Stimulated activated CD8-positive, alpha-beta memory T cell treated with anti-CD3 and anti-CD28 coated beads, Interleukin-4, amount 100 ng/mL, for 4 hours (primary cell): ENCODE data around the gene MACF1.

Source experiments
- DNase-seq, 2 donors: peaks; one replicate each; pipeline ENCODE4 v3.0.0-alpha.2; 2020; ENCODE audit warnings: low read depth in 2 of 2, low spot score in 1 of 2

Gene MACF1

DNA sequence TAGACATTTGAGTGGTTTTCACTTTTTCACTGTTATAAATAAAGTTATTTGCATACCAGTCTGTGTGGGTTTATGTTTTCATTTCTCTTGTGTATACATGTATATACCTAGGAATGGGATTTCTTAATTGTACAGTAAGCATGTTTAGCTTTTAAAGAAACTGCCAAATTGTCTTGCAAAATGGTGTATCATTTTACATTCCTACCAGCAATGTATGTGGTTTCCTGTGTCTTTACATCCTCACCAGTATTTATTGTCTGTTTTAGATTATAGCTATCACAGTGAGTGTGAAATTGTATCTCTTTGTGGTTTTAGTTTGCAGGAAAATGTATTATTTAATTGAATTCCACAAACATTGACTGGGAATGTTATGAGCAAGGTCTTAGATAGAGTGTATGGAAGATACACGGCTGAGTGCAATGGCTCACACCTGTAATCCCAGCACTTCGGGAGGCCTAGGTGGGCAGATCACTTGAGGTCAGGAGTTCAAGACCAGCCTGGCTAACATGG is 57.3 kb downstream of the MACF1 start:
- no peak for DNase-seq

DNA sequence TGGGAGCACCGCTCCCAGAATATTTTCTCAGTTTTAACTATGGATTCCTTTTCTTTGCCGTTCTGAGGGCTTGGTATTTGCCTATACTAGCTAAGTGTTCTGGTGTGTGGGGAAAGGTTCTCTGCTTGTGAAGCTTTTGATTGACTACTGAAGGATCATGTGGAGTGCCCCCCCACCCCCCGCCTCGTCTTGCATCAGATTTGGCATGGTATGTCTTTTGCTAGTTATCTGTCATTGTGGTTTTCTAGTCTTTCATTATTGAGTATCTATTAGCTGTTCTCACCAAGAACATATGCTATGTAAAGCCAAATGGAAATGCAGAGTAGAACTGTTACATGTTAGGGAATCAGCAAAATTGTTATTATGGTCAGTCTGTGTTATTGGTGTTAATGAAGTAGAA is 58.3 kb downstream of the MACF1 start:
- no peak for DNase-seq

DNA sequence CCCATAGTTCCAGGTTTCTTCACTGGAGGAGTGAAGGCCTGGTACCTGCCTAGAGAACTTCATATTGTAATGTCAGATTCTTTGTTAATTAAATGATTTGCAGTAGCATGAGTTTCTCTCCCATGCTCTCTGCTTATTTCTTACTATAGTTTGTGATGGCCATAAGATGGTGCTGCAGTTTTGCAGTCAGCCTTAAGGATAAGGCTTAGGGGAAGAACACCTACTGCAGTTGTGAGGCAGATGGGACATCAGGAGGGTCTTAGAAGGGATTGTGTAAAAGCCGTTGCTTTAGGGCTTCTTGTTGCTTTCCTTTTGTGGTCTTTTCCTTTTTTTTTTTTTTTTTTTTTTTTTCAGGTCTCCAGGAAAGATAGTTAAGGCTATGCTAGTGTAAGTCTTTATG is 61.8 kb downstream of the MACF1 start:
- no peak for DNase-seq

DNA sequence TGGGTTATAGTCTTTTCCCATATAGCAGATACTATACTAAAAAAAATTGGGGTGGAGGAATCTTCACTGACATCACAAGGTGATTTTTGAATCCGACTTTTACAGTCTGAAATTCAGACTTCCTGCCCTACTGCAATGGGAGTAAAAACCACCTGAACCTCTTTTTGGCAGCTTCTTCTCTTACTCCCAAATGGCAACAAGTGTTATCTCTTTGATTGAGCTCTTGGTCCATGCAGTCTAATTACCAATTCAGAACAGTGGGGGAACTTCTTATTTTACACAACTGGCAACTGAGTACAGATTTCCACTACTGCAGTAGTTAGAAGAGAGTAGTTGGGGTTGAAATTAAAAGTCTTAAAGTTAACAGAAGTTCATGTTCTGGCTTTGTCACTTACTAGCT is 62.3 kb downstream of the MACF1 start:
- DNase-seq = no peak

DNA sequence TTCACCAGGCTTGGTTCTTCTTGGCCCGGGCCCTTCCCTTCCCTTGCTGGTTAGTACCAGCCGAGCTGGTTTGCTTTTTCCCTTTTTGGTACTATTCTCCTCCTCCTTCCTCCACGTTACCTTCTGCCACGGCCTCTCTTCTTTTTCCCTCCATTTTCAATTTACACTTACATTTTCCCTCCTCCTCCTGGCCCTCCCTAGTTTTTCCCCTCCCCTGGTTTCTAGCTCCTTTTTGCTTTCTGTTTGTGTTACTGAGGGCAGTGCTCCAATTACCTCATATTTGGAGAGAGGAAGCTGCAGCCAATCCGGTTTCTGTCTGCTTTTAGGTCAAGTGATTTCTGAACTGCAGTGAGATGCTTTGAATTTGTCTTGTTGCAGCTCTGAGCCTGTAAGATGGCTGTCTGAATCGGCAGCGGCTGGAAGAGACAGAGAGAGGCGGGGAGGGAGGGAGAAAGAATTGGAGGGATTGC is 63.7 kb downstream of the MACF1 start:
- no peak for DNase-seq

DNA sequence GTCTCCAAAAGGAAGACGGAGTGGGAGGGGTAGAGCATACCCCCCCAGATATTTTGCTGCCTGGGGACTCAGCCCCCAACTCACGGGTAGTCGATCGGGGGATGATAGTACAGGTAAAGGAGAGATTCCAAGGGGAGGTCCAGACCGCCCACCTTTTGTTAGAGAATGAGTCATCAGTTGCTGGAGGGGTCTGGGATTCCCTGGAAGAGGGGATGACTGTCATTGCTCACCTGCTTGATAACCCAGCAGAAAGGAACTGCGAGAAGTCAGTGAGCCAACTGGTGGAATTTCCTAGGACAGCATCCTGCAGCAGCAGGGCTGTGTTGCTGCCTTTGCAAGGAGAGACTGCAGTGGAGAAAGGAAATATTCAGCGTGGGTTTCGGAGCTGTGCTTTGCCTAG is 64.4 kb downstream of the MACF1 start:
- no peak for DNase-seq

DNA sequence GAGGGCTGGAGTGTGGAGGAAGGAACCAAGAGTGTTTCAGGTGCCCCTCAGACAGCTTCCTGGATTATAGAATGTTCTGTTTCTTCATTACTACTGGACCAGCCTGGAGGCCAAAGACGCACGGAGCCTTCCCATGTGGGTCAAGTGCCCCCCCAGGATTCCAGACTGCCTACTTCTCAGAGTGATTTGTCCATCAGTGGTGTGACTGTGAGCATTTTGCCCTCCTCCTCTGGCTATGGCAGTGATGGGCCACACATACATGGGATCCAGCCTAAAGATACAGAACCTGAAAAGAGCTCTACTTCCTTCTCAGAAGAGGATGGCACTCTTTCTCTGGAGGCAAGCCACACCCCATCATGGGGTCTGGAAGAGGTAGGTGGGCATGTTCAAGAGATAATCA is 64.9 kb downstream of the MACF1 start:
- no peak for DNase-seq

DNA sequence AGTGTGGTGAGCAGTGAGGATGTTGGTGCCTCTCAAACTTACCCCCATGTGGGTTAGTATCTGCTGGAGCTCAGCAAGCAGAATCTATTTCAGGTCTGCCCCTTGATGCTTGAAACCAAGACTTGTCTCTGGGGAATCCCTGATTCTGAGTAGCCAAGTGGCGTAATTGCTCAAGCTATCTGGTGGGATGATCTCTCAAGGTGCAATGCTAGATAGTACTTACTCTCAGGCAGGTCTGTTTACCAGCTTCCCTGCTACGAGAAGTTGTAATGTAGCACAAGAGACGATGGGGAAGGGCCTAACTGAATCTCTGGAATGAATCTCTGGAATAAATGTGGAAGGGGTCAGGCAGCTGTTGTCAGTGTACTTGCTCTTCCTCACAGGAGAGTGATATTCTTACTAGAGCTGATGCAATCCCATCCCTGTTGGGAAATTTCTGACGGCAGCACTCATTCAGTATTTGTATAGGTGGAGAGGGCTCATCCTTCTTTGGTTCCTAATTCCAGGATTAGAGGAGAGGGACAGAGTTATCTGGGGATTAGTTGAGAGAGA is 65.4 kb downstream of the MACF1 start:
- DNase-seq = no peak

DNA sequence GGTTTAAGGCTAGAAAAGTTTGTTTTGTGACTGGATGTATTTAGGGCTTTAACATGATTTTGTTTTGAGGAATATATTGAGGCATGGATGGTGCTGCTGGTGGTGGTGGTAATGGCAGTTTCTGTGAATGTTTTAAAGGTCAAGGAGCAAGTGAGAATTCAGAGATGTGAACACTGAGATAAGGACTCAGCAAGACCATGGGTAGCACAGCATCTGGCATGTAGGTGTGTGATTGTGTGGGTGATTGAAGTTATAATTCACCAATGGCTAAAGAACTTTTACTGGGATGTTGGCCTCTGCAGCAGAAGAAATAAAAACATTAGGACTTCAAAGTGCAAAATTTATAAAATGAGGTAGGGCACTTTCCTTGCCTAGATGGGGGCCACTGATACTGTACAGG is 65.9 kb downstream of the MACF1 start:
- no peak for DNase-seq

DNA sequence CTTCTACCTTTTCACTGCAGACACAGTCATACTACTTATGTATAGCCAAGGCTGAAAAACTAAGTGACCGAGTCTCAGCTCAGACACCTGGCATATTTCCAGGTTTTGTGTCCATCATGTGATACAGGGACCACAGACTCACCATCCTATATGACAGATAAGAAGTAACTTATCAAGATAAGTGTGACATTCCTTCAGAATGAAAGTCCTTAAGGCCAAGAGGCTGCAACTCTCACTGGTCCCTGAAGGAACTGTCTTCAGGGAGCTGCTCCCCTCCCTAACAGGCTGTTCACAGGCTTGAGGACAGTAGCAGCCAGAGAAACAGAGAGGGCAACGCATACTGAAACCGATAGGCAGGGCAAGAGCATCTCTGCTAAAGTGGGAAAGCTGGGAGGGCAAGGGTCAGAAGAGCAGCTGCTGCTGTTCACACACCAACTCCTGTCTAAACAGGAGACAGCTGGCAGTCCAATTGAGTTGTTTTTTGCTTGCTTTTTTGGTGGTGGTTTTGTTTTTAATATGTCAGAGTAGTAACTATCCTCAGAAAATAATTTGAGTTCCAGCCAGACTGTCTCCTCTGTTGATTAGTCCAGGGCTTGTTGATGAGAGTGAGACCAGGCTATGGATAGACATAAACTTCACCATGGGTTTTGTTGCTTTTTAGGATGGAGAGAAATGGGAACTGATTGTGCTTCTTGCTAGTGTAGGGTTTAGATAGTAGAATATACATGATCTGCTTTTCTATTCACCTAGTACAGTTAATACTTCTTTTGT is 67.7 kb downstream of the MACF1 start:
- no peak for DNase-seq

DNA sequence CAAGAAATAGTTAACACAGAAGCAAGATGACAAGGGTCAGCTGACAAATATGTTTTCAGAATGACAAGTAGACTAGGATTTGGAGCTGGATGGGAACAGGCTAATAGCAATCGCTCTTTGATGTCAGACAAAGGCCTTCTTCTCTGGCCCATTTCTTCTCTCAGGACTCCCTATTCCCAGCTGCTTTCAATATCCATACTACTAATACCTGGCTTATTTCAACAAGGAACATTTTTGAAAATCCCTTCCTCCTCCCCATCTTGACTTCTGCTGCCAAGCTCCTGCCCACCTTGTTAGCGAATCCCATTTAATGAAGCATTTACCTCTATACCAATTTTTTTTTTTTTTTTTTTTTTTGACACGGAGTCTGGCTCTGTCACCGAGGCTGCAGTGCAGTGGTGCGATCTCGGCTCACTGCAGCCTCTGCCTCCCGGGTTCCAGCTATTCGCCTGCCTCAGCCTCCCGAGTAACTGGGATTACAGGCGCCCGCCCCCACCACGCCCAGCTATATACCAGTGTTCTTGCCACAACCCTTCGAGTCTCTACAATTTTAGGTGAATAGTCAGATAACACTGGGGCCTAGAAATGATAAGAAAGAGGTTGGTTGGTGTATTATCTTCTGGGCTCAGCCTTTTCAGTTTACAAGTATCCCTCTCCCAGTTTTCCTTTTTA is 68.4 kb downstream of the MACF1 start:
- no peak for DNase-seq

DNA sequence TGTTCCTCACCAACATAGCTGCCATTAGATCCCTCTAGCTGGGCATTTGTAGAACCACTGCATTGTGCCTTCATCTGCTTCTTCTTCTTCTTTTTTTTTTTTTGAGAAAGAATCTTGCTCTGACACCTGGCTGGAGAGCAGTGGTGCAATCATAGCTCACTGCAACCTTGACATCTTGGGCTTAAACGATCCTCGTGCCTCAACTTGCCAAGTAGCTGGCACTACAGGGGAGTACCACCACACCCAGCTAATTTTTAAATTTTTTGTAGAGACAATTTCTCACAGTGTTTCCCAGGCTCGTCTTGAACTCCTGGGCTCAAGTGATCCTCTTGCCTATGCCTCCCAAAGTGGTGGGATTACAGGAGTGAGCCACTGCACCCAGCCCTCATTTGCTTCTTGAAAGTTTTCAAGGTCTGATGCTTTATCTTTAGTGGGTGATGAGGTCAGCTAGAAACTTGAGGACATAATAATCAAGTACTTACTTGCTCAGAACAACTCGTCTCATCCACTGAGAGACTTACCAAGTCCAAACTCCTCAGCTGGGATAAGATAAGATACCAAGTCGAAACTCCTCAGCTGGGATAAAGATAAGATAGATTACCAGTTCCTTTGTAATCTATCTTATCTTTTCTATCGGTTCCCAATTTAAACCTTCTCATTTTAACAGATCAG is 71.5 kb downstream of the MACF1 start:
- no peak for DNase-seq

DNA sequence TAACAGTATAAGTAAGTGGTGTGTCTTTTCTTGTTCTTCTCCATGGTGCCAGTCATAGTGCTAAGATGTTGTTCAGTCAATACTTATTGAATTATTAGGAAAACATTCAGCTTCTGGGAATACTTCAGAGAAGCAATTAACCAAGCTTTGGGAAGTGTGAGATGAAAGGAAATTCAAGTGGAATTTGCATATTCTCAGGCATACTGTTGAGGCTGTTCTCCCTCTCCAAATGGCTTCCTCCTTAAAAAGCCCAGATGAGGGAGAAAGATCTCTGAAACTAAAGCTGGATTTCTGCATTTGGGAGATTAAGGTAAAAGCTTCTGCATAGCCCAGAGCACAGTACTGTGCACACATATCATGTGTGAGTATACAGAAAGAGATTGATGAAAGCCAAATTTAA is 73.4 kb downstream of the MACF1 start:
- no peak for DNase-seq

DNA sequence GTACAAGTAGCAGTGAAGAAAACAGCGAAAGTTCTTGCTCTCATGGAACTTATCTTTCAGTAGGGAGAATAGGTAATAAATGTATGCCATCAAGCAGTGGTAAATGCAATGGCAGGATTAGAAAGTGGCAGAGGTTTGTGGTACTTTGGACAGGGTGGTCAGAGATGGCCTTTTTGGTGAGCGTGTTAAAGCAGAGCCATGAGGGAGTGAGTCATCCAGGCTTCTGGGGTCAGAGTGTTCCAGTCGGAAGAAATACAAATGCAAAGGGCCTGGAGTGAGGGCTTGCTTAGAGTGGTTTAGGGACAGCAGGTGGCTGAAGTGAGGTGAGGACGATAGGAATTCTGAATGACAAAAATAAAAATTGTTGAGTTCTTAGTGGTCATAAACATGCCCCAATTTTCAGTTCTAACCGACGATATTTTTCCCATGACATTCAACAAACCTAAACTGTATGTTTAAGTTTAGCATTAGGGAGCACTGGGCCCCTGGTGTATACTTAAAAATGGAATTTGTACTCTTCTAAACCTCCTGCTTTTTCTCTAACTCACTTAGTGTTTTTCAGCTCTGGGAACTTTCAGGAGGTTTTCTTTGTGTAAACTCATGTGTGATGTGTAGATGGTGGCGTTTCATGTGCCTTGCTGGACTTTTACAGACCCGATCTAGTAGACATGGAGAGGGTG is 78.2 kb downstream of the MACF1 start:
- no peak for DNase-seq

DNA sequence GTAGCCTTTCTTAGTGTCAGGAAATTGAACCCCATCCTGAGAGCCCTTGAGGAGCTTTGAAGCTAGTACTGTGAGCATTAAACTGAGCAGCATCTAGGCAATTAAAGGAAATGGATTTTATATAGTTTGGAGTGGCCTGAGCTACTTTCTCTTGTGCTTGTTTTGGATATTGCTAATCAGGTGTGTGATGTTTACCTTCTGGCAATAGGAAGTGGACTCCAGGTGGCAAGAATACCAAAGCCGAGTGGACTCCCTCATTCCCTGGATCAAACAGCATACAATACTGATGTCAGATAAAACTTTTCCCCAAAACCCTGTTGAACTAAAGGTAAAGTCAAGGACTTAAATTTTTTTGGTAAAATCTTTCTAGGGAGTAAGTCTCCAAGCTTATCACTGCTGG is 79.4 kb downstream of the MACF1 start:
- DNase-seq = no peak

DNA sequence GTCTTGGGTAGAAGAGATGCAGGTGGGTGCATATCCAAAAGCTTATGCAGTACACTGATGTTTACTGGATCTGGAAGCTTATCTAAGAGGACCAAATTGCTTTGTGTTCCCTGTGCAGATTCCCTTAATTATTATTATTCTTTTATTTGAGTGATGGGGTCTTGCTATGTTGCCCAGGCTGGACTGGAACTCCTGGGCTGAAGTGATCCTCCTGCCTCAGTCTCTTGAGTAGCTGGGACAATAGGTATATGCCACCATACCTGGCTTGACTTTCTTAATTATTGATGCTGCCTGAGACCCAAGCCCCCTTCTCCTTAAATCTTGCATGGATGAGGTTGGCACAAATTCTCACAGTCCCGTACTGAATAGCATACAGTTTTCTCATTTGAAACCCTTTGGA is 83.0 kb downstream of the MACF1 start:
- no peak for DNase-seq

DNA sequence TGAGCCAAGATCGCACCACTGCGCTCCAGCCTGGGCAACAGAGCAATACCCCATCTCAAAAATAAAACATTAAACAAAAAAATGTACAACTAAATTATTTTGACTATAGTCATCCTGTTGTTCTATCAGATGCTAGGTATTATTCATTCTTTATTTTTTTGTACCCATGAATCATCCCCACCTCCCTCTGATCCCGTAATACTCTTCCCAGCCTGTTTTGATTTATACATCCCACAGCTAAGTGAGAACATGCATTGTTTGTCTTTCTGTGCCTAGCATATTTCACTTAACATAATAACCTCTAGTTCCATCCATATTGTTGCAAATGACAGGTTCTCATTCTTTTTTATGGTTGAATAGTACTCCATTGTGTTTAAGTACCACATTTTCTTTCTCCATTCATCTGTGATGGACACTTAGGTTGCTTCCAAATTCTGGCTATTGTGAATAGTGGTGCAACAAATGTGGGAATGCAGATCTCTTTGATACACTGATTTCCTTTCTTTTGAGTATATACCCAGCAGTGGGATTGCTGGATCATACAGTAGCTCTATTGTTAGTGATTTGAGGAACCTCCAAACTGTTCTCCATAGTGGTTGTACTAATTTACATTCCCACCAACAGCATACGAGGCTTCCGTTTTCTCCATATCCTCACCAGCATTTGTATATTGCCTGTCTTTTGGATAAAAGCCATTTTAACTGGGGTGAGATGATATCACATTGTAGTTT is 84.4 kb downstream of the MACF1 start:
- no peak for DNase-seq

DNA sequence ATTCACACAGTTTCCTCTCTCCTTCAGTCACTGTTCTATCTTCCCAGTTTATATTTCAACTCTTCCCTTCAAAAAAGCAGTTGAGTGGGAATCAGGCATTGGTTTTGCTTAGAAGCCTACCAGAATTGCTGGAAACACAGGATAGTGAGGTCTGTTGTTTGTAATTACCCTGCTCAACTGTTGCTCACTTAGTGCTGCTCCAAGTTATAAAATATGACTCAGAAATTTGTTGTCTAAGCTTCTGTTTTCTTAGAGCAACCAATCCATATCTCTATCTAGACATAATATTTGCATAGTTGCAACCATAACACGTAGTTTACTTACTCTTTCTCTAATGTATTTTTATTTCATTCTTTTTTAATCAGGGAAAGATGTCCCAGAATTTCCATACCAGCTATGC is 87.9 kb downstream of the MACF1 start:
- no peak for DNase-seq

DNA sequence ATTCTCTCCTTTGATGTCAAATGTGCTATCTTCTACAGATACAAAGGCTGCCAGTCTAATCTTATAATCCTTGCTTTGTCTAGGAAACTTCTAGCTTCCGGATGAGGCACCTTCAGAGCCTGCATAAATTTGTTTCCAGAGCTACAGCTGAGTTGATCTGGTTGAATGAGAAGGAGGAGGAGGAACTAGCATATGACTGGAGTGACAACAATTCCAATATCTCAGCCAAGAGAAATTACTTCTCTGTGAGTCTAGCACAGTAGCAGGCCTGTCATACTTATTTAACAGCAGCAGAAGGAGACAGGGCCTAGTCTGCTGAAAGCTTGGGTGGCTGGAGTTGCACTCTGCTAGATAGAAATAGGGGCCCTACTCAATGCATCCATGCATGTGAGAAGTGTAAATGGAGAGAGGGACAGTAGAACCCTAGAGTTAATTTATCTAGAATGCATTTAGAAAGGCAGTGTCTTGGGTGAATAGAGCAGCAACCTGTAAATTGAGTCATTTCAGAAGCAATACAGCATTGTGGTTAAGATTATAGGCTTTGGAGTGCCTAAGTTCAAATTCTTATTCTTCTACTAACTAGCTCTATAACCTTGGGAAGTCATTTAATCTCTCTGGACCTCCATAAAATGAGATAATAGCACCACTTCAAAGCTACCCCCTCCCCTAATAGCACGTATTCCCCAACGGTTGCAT is 89.0 kb downstream of the MACF1 start:
- no peak for DNase-seq

DNA sequence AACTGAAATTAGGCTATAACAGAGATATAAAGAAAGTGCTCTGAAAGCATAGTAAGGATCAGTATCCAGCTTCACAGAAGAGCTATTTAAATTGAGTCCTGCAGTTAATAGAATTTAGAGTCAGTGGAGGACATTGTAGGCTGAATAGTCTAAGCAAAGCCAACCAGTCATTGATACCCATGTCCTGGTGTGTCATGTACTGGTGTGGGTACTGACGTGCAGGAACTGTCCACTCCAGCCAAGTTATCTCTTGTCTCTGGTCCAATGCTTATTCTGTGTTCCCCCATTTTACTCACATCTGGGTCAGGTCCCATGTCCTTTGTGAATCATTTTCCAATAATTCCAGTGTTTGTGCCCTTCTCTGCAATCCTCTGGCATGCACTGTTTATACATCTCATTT is 90.0 kb downstream of the MACF1 start:
- DNase-seq = no peak
